OCI-LY3 (cell line): ENCODE measurements around the gene PSMG1.
A peak's percentile ranks its signal among the peaks of the same experiment; 100 is the strongest.

Experiments used
- H2AFZ ChIP-seq: fragments of 200-600, 300-600 bp; shearing (Covaris generic); 2 replicates; pipeline ENCODE4 v1.6.0; 2014; ENCODE audit warnings: antibody characterized with exemption, low read depth, low read length
- H3K27ac ChIP-seq: fragments of 200-600, 300-600 bp; sonication (generic); 2 replicates; pipeline ENCODE4 v1.5.1; 2014; ENCODE audit warnings: mild to moderate bottlenecking, low read length, moderate library complexity, mixed read lengths
- H3K27me3 ChIP-seq: fragments of 200-600, 300-600 bp; sonication (generic); 2 replicates; pipeline ENCODE4 v1.6.1; 2014; ENCODE audit warnings: low read depth, low read length, mixed read lengths
- H3K36me3 ChIP-seq: fragments of 200-600, 300-600 bp; sonication (generic); replicated peaks from 2 replicates; pipeline ENCODE3; 2014; ENCODE audit warnings: low read depth, low read length, mixed read lengths
- H3K4me1 ChIP-seq: fragments of 300-600, 200-600 bp; sonication (generic); 2 replicates; pipeline ENCODE4 v1.6.1; 2014; ENCODE audit warnings: low read length, mixed read lengths
- H3K4me2 ChIP-seq: fragments of 200-600, 300-600 bp; sonication (generic); 2 replicates; pipeline ENCODE4 v1.6.1; 2014; ENCODE audit warnings: low read length, mixed read lengths
- H3K4me3 ChIP-seq: fragments of 300-600, 200-600 bp; sonication (generic); 2 replicates; pipeline ENCODE4 v1.5.1; 2014; ENCODE audit warnings: antibody characterized with exemption, mild to moderate bottlenecking, low read length, moderate library complexity
- H3K79me2 ChIP-seq: fragments of 300-600, 200-600 bp; shearing (Covaris generic); 2 replicates; pipeline ENCODE4 v1.6.1; 2014; ENCODE audit warnings: mild to moderate bottlenecking, low read length, mixed read lengths
- H3K9ac ChIP-seq: fragments of 300-600, 200-600 bp; shearing (Covaris generic); 2 replicates; pipeline ENCODE4 v1.6.0; 2014; ENCODE audit warnings: mild to moderate bottlenecking, low read length, moderate library complexity
- H3K9me3 ChIP-seq: fragments of 200-600, 300-600 bp; shearing (Covaris generic); 2 replicates; pipeline ENCODE4 v1.6.1; 2014; ENCODE audit warnings: low read length, mixed read lengths; ENCODE audit not compliant: insufficient read depth
- H4K20me1 ChIP-seq: fragments of 200-600, 300-600 bp; sonication (generic); 2 replicates; pipeline ENCODE4 v1.6.1; 2016; ENCODE audit warnings: low read length, mixed read lengths; ENCODE audit not compliant: insufficient read depth
- EZH2phosphoT487 ChIP-seq: fragments of 200-600 bp; shearing (Covaris generic); IDR thresholded peaks from 2 replicates; pipeline ENCODE4 v1.6.1; 2018; ENCODE audit warnings: antibody characterized with exemption, mixed run types, low read depth
- TF ChIP-seq, protein P1 (sequence below): fragments of 200-600, 300-600 bp; sonication (generic); IDR thresholded peaks from 2 replicates; pipeline ENCODE4 v1.5.1; 2014; ENCODE audit warnings: antibody characterized with exemption, low read length, low read depth

PSMG1 gene

DNA sequence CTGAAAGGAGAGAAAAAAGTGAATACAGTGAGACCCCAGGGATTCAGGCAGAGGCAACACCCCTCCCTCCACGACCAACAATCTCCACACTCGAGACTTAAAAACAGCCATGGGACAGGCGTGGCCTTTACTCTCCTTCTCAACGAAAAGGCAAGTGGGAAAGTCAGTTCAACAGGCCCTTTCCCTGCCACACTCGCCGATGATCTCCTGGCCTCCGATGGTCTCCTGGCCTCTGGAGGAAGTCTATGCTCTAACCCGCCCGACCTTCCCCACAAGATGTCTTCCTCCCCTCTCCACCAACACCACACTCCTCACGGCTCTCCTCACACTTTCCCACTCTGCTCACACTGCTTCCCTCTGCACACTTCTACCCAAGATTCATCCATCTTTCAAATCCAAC, 7.6 kb downstream of the PSMG1 start:
- Histone ChIP-seq H3K79me2 (peaks cover 2% of the 10 kb centered on the region; the same call in 1 of the 2 replicates), H3K27me3 (no peaks in the 10 kb centered on the region), H3K36me3 (peaks cover 63% of the 10 kb centered on the region), H3K27ac (no peak overlapping the region), H3K9me3 (no peaks in the 10 kb centered on the region), H3K4me3 (no peak overlapping the region), H4K20me1 (no peaks in the 10 kb centered on the region), H3K9ac (no peak overlapping the region), H2AFZ (no peak overlapping the region), H3K4me2 (no peak overlapping the region), H3K4me1 (peaks cover 5% of the 10 kb centered on the region; the same call in 1 of the 2 replicates)
- TF ChIP-seq, protein P1, sequence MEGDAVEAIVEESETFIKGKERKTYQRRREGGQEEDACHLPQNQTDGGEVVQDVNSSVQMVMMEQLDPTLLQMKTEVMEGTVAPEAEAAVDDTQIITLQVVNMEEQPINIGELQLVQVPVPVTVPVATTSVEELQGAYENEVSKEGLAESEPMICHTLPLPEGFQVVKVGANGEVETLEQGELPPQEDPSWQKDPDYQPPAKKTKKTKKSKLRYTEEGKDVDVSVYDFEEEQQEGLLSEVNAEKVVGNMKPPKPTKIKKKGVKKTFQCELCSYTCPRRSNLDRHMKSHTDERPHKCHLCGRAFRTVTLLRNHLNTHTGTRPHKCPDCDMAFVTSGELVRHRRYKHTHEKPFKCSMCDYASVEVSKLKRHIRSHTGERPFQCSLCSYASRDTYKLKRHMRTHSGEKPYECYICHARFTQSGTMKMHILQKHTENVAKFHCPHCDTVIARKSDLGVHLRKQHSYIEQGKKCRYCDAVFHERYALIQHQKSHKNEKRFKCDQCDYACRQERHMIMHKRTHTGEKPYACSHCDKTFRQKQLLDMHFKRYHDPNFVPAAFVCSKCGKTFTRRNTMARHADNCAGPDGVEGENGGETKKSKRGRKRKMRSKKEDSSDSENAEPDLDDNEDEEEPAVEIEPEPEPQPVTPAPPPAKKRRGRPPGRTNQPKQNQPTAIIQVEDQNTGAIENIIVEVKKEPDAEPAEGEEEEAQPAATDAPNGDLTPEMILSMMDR, result no peak
- no peak for TF ChIP-seq EZH2phosphoT487

DNA sequence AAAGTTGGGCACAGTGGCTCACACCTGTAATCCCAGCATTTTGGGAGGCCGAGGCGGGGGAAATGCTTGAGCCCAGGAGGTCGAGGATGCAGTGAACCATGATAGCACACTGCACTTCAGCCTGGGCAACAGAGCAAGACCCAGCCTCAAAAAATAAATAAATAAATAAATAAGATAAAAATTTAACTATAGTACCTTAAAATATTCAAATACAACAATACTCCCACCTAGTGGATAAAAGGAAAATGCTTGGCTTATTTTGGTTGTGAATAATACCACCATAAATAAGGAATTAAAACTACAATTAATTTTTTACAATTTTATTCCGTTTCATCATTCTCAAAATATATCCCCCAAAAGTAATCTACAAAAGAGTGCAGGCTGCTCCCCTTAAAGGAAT, 8.1 kb downstream of the PSMG1 start:
- TF ChIP-seq, protein P1, result peak; percentile 25; the same call in 1 of the 2 replicates
- TF ChIP-seq EZH2phosphoT487, result no peak
- Histone ChIP-seq H3K4me3 (no peak overlapping the region), H3K79me2 (no peaks in the 10 kb centered on the region), H4K20me1 (no peaks in the 10 kb centered on the region), H3K27me3 (no peaks in the 10 kb centered on the region), H3K9me3 (no peaks in the 10 kb centered on the region), H2AFZ (no peak overlapping the region), H3K4me1 (peaks cover 5% of the 10 kb centered on the region; the same call in 1 of the 2 replicates), H3K9ac (no peak overlapping the region), H3K27ac (no peak overlapping the region), H3K4me2 (no peak overlapping the region), H3K36me3 (peaks cover 58% of the 10 kb centered on the region)

DNA sequence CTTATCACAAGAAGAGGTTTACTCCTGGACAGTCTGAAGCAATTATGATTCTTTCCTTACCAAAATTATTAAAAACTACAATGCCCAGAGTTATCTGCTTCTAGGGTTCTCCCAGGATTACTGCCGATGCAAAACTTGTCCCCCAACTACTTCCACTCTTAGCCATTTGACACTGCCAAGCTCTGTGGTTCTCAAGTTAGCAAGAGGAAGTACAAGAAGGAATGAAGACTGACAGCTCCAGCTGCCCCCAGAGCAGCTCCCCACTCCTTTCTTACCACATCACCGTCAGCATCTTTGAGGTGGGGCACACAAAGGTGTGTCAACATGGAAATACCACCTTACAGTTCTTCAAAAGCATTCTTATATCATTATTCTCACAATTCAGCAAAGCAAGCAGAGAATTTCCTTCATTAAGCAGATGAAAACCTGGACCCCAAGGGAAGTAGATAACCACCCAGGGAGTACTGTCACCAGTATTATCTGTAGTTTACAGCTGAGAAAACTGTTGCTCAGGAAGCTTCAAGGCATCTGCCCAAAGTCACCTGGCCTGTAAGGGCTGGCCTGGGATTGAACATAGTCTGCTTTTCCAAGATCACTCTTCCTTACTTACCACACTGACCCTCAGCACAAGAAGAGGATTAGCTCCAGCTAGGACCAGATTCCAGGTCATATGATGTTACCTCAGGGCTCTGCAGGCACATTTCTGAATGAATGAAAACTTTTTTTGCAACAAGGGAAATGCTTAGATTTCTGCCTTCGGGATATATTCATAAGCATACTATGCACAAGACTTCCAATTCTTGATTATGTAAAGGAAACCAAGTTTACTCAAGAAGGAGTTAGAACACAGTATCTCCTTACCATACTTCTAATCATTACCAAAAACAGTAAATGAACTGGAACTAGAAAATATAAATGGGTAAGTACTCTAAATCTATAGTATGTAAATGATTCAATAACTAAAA, 9.3 kb downstream of the PSMG1 start:
- H3K4me2 ChIP-seq, result no peak overlapping the region
- H4K20me1 ChIP-seq, result no peaks in the 10 kb centered on the region
- no peak overlapping the region for H3K9ac ChIP-seq
- H3K27ac ChIP-seq, result no peak overlapping the region
- H3K4me1 ChIP-seq, result peaks cover 4% of the 10 kb centered on the region; the same call in 1 of the 2 replicates
- TF ChIP-seq, protein P1, result no peak
- TF ChIP-seq EZH2phosphoT487, result no peak
- H3K9me3 ChIP-seq, result no peaks in the 10 kb centered on the region
- no peak overlapping the region for H2AFZ ChIP-seq
- no peak overlapping the region for H3K4me3 ChIP-seq
- H3K27me3 ChIP-seq, result no peaks in the 10 kb centered on the region
- peaks cover 52% of the 10 kb centered on the region for H3K36me3 ChIP-seq
- no peaks in the 10 kb centered on the region for H3K79me2 ChIP-seq

DNA sequence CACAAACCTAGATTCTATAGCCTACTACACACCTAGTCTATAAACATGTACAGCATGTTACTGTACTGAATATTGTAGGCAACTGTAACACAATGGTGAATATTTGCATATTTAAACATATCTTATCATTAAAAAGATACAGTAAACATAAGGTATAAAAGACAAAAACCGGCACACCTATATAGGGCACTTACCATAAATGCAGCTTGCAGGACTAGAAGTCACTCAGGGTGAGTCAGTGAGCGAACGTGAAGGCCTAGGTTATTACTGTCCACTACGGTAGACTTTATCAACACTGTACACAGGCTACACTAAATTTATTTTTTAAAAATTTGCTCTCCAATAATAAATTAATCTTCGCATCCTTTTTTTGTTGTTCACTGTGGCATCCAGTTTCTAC, 13.3 kb downstream of the PSMG1 start:
- Histone ChIP-seq H3K9ac (no peak overlapping the region), H3K36me3 (peaks cover 37% of the 10 kb centered on the region), H3K4me1 (no peaks in the 10 kb centered on the region), H4K20me1 (no peaks in the 10 kb centered on the region), H3K9me3 (no peaks in the 10 kb centered on the region), H3K4me2 (no peak overlapping the region), H3K27me3 (no peaks in the 10 kb centered on the region), H3K27ac (no peak overlapping the region), H3K4me3 (no peak overlapping the region), H2AFZ (no peak overlapping the region), H3K79me2 (no peaks in the 10 kb centered on the region)
- TF ChIP-seq, protein P1, result no peak
- no peak for TF ChIP-seq EZH2phosphoT487
